ENCODE measurements around the gene CDK14. TPM values are rescaled to one million over a fixed set of nuclear protein-coding genes. Genes with fewer than 3 reads are reported as not detected.

CDK14 gene
- total RNA-seq, 6 donors from 2014 or later, result 21.7 to 53.4 (median 37.1) TPM

- no peaks in the 10 kb centered on the region for H3K36me3 ChIP-seq
- 93 to 95% methylated on average over 3 of the region's 3 CpGs for WGBS, 2 donors
- H3K4me3 ChIP-seq, result no peak overlapping the region
- no peak overlapping the region for H3K27ac ChIP-seq
- no peaks in the 10 kb centered on the region for H3K4me1 ChIP-seq
- H3K9me3 ChIP-seq, result no peaks in the 10 kb centered on the region
- TF ChIP-seq POLR2AphosphoS5 (IDR thresholded peaks at IDR 0.05), result no peak
- TF ChIP-seq EP300 (IDR thresholded peaks at IDR 0.05), result no peak
- TF ChIP-seq POLR2A (IDR thresholded peaks at IDR 0.05), result no peak
- DNase-seq (no peak), ATAC-seq (ENCODE audit: low FRiP score in 2 of 2) (no peak)
- no peaks in the 10 kb centered on the region for H3K27me3 ChIP-seq
These were observed 539.2 kb downstream of the CDK14 start for GRCh38 chr7:91135300-91135699.

GRCh38 chr7:91135703-91136430, 539.7 kb downstream of the CDK14 start:
- no peak overlapping the region for H3K4me3 ChIP-seq
- H3K9me3 ChIP-seq, result no peaks in the 10 kb centered on the region
- no peak for TF ChIP-seq CTCF (IDR thresholded peaks at IDR 0.05)
- TF ChIP-seq POLR2A (IDR thresholded peaks at IDR 0.05), result no peak
- no peak for TF ChIP-seq POLR2AphosphoS5 (IDR thresholded peaks at IDR 0.05)
- no peaks in the 10 kb centered on the region for H3K4me1 ChIP-seq
- no peaks in the 10 kb centered on the region for H3K27me3 ChIP-seq
- DNase-seq (no peak), ATAC-seq (ENCODE audit: low FRiP score in 2 of 2) (no peak)
- H3K27ac ChIP-seq, result no peak overlapping the region
- no peaks in the 10 kb centered on the region for H3K36me3 ChIP-seq
- 66 to 73% methylated on average over 4 of the region's 4 CpGs for WGBS, 2 donors

- 51 to 68% methylated on average over 3 of the region's 3 CpGs for WGBS, 2 donors
These were observed 541.1 kb downstream of the CDK14 start for GRCh38 chr7:91137153-91137787.

GRCh38 chr7:91137788-91138368, 541.8 kb downstream of the CDK14 start:
- no peak overlapping the region for H3K27ac ChIP-seq
- H3K4me3 ChIP-seq, result no peak overlapping the region
- H3K9me3 ChIP-seq, result no peaks in the 10 kb centered on the region
- WGBS, 2 donors, result 89 to 90% methylated on average over 1 of the region's 1 CpG
- H3K36me3 ChIP-seq, result no peaks in the 10 kb centered on the region
- no peak for ATAC-seq (ENCODE audit: low FRiP score in 2 of 2)
- H3K27me3 ChIP-seq, result no peaks in the 10 kb centered on the region
- no peak for TF ChIP-seq EP300 (IDR thresholded peaks at IDR 0.05)
- H3K4me1 ChIP-seq, result no peaks in the 10 kb centered on the region
- no peak for DNase-seq

More at GRCh38 chr7:91137153-91137787, 541.1 kb downstream of the CDK14 start:
- H3K27ac ChIP-seq, result no peak overlapping the region
- ATAC-seq (ENCODE audit: low FRiP score in 2 of 2) (no peak), DNase-seq (no peak)
- TF ChIP-seq CTCF (IDR thresholded peaks at IDR 0.05) (no peak), EP300 (IDR thresholded peaks at IDR 0.05) (no peak), POLR2AphosphoS5 (IDR thresholded peaks at IDR 0.05) (no peak), POLR2A (IDR thresholded peaks at IDR 0.05) (no peak)
- no peak overlapping the region for H3K4me3 ChIP-seq
- no peaks in the 10 kb centered on the region for H3K9me3 ChIP-seq
- no peaks in the 10 kb centered on the region for H3K36me3 ChIP-seq
- H3K27me3 ChIP-seq, result no peaks in the 10 kb centered on the region
- H3K4me1 ChIP-seq, result no peaks in the 10 kb centered on the region

GRCh38 chr7:91140286-91140685, 544.2 kb downstream of the CDK14 start:
- no peaks in the 10 kb centered on the region for H3K9me3 ChIP-seq
- WGBS, 2 donors, result 81 to 83% methylated on average over 2 of the region's 2 CpGs
- no peak overlapping the region for H3K27ac ChIP-seq
- ATAC-seq (ENCODE audit: low FRiP score in 2 of 2), result no peak
- no peaks in the 10 kb centered on the region for H3K27me3 ChIP-seq
- TF ChIP-seq EP300 (IDR thresholded peaks at IDR 0.05), result no peak
- TF ChIP-seq CTCF (IDR thresholded peaks at IDR 0.05), result no peak
- no peak for DNase-seq
- H3K36me3 ChIP-seq, result no peaks in the 10 kb centered on the region
- no peak overlapping the region for H3K4me3 ChIP-seq
- H3K4me1 ChIP-seq, result no peaks in the 10 kb centered on the region

Data from upper lobe of left lung (tissue), 6 donors.